Gastrocnemius medialis (tissue), 4 donors: Measurements from ENCODE around the gene RASAL3.

Experiments used
- CTCF ChIP-seq, 5 experiments: fragments of 450-650 bp in 3 of 5; fragments of 200-600 bp in 2 of 5; sonication (generic) in 2 of 5; IDR thresholded peaks in 4 of 5; conservative IDR thresholded peaks in 1 of 5; 1 replicate in 4 of 5; 2 replicates in 1 of 5; pipeline ENCODE4 v1.5.1; 2016 to 2019; ENCODE audit warnings: antibody characterized with exemption in 5 of 5, mild to moderate bottlenecking in 3 of 5, moderate library complexity in 3 of 5
- POLR2A ChIP-seq, 2 donors: fragments of 450-650 bp; IDR thresholded peaks; one replicate each; pipeline ENCODE4 v1.6.1; 2017; ENCODE audit warnings: antibody characterized with exemption in 2 of 2, mild to moderate bottlenecking in 2 of 2, moderate library complexity in 2 of 2

- no peak for TF ChIP-seq CTCF (IDR thresholded peaks at IDR 0.05 in 4 of 5, conservative IDR thresholded peaks at IDR 0.05 in 1 of 5)
- TF ChIP-seq POLR2A (IDR thresholded peaks at IDR 0.05) = no peak
Measured at GRCh38 chr19:15439078-15439799, 25.1 kb downstream of the RASAL3 start.
